WTC11 (cell line): ENCODE results near the gene BHLHE40. TPM values are rescaled to one million over a fixed set of nuclear protein-coding genes. Genes with fewer than 3 reads are reported as not detected.

Source experiments
- ATAC-seq: fragments of 200-7000 bp; cut with Tn5 transposase; 2 replicates; pipeline ENCODE4 v1.10.0; 2021; ENCODE audit warnings: mild to moderate bottlenecking, moderate library complexity
- CTCF ChIA-PET: fragments of 300-600 bp; sonication (Branson Sonifier 250); formaldehyde crosslinking; loops from one replicate; lab custom pipeline; 2021; ENCODE audit warnings: antibody characterized with exemption; lab: Charles Lee
- POLR2A ChIA-PET: fragments of 350-600 bp; sonication (Branson Sonifier 250); formaldehyde crosslinking; loops from one replicate; lab custom pipeline; 2021; ENCODE audit warnings: antibody characterized with exemption; lab: Charles Lee
- DNase-seq: peaks from one replicate; pipeline ENCODE4 v3.0.0; 2021; ENCODE audit warnings: low spot score
- H3K27ac Mint-ChIP-seq: 2 replicates; pipeline ENCODE4 v1.8.0; 2021; ENCODE audit warnings: mixed read lengths
- H3K27me3 Mint-ChIP-seq: 2 replicates; pipeline ENCODE4 v1.8.0; 2021; ENCODE audit warnings: low read depth, mild to moderate bottlenecking, moderate library complexity, mixed read lengths
- H3K36me3 Mint-ChIP-seq: 2 replicates; pipeline ENCODE4 v1.8.0; 2021; ENCODE audit warnings: mixed read lengths
- H3K4me1 Mint-ChIP-seq: 2 replicates; pipeline ENCODE4 v1.8.0; 2022; ENCODE audit warnings: mixed read lengths
- H3K4me3 Mint-ChIP-seq: 2 replicates; pipeline ENCODE4 v1.8.0; 2021; ENCODE audit warnings: mild to moderate bottlenecking, moderate library complexity, mixed read lengths
- H3K9me3 Mint-ChIP-seq: 2 replicates; pipeline ENCODE4 v1.8.0; 2021; ENCODE audit warnings: mixed read lengths
- ARID4B ChIP-seq: sonication (generic); formaldehyde crosslinking; IDR thresholded peaks from 2 replicates; pipeline ENCODE4 v1.8.0; 2023; ENCODE audit warnings: missing genetic modification reagents, mild to moderate bottlenecking, borderline replicate concordance
- ELF4 ChIP-seq: sonication (generic); formaldehyde crosslinking; IDR thresholded peaks from 2 replicates; pipeline ENCODE4 v1.8.1; 2022; ENCODE audit warnings: low read depth, mild to moderate bottlenecking, moderate library complexity, missing genetic modification reagents
- FOXJ3 ChIP-seq: sonication (generic); formaldehyde crosslinking; IDR thresholded peaks from 2 replicates; pipeline ENCODE4 v1.9.0; 2021; ENCODE audit warnings: missing genetic modification reagents, mild to moderate bottlenecking, borderline replicate concordance
- HMGA2 ChIP-seq: fragments of 250-450 bp; sonication (Bioruptor Pico); IDR thresholded peaks from 2 replicates; pipeline ENCODE4 v1.4.0; 2021; ENCODE audit warnings: mild to moderate bottlenecking, moderate library complexity
- MLX ChIP-seq: sonication (generic); formaldehyde crosslinking; IDR thresholded peaks from 2 replicates; pipeline ENCODE4 v1.8.1; 2023; ENCODE audit warnings: mild to moderate bottlenecking, missing genetic modification reagents, moderate library complexity
- OVOL2 ChIP-seq: fragments of 250-450 bp; sonication (Bioruptor Pico); IDR thresholded peaks from 2 replicates; pipeline ENCODE4 v1.9.0; 2021; ENCODE audit warnings: mild to moderate bottlenecking, borderline replicate concordance
- RELA ChIP-seq: sonication (generic); formaldehyde crosslinking; IDR thresholded peaks from 2 replicates; pipeline ENCODE4 v1.8.1; 2022; ENCODE audit warnings: missing genetic modification reagents, mild to moderate bottlenecking, borderline replicate concordance
- SOX15 ChIP-seq: fragments of 250-450 bp; sonication (Bioruptor Pico); IDR thresholded peaks from 2 replicates; pipeline ENCODE4 v1.9.0; 2021; ENCODE audit warnings: mild to moderate bottlenecking
- TEAD4 ChIP-seq: sonication (generic); formaldehyde crosslinking; IDR thresholded peaks from 2 replicates; pipeline ENCODE4 v1.8.0; 2022; ENCODE audit warnings: mild to moderate bottlenecking, missing genetic modification reagents
- TP53 ChIP-seq: sonication (generic); formaldehyde crosslinking; IDR thresholded peaks from 2 replicates; pipeline ENCODE4 v1.8.1; 2023; ENCODE audit warnings: mild to moderate bottlenecking, missing genetic modification reagents
- ZBTB21 ChIP-seq: sonication (generic); formaldehyde crosslinking; IDR thresholded peaks from 2 replicates; pipeline ENCODE4 v1.8.1; 2023; ENCODE audit warnings: mild to moderate bottlenecking, missing genetic modification reagents, borderline replicate concordance
- ZNF281 ChIP-seq: sonication (generic); formaldehyde crosslinking; IDR thresholded peaks from 2 replicates; pipeline ENCODE4 v1.8.0; 2023; ENCODE audit warnings: mild to moderate bottlenecking, missing genetic modification reagents
- ZNF423 ChIP-seq: fragments of 250-450 bp; sonication (Bioruptor Pico); IDR thresholded peaks from 2 replicates; pipeline ENCODE4 v2.1.2; 2022; ENCODE audit warnings: mild to moderate bottlenecking, moderate library complexity
- ZNF512 ChIP-seq: sonication (generic); formaldehyde crosslinking; IDR thresholded peaks from 2 replicates; pipeline ENCODE4 v1.8.1; 2022; ENCODE audit warnings: missing genetic modification reagents, borderline replicate concordance
- ZNF671 ChIP-seq: fragments of 250-450 bp; sonication (Bioruptor Pico); IDR thresholded peaks from 2 replicates; pipeline ENCODE4 v1.8.0; 2021; ENCODE audit warnings: mild to moderate bottlenecking
- total RNA-seq: library from RNA; stranded (reverse); gene quantifications from 3 replicates; pipeline ENCODE4 v1.2.3, GENCODE V29; 2021

Gene BHLHE40
- total RNA-seq, 1 experiment from 2014 or later, result 5.7 TPM

GRCh38 chr3:4997946-4998345, 18.7 kb downstream of the BHLHE40 start (continued):
- TF ChIP-seq ZNF512, result no peak

GRCh38 chr3:4999531-5000184, 20.4 kb downstream of the BHLHE40 start:
- POLR2A ChIA-PET, result interaction anchor here (1.2 kb wide), 1 partner anchor 19 kb away, joined by 3 read pairs; no protein-coding TSS in a partner anchor
- ATAC-seq (no peak), DNase-seq (no peak)
- H3K27me3 Mint-ChIP-seq, result no peaks in the 10 kb centered on the region; the same call in 1 of the 2 replicates
- CTCF ChIA-PET, result interaction anchor here (1.0 to 5.3 kb wide), 3 partner anchors 20 to 27 kb away, joined by 3 to 23 read pairs (median 4); partner anchors contain the start of gene BHLHE40
- H3K9me3 Mint-ChIP-seq, result no peaks in the 10 kb centered on the region
- no peak overlapping the region for H3K27ac Mint-ChIP-seq
- H3K4me3 Mint-ChIP-seq, result no peak overlapping the region
- TF ChIP-seq ZNF512 (no peak), ZBTB21 (CRISPR knock-in tag) (no peak), TEAD4 (CRISPR knock-in tag) (no peak), SOX15 (CRISPR knock-in tag) (no peak), FOXJ3 (no peak), ARID4B (CRISPR knock-in tag) (no peak), RELA (CRISPR knock-in tag) (no peak), HMGA2 (CRISPR knock-in tag) (no peak), ZNF671 (CRISPR knock-in tag) (no peak), TP53 (CRISPR knock-in tag) (no peak), ELF4 (CRISPR knock-in tag) (no peak)
- H3K36me3 Mint-ChIP-seq, result no peaks in the 10 kb centered on the region
- H3K4me1 Mint-ChIP-seq, result peaks cover 28% of the 10 kb centered on the region

GRCh38 chr3:5001135-5001534, 21.9 kb downstream of the BHLHE40 start:
- CTCF ChIA-PET, result interaction anchor here (5.3 kb wide), 1 partner anchor 22 kb away, joined by 23 read pairs; the partner anchor contains the start of gene BHLHE40
- no peaks in the 10 kb centered on the region for H3K9me3 Mint-ChIP-seq

More at GRCh38 chr3:5001135-5001534, 21.9 kb downstream of the BHLHE40 start:
- H3K27me3 Mint-ChIP-seq, result no peaks in the 10 kb centered on the region; the same call in 1 of the 2 replicates
- TF ChIP-seq OVOL2, result no peak
- TF ChIP-seq ZNF423 (CRISPR knock-in tag), result no peak
- TF ChIP-seq ZNF281 (CRISPR knock-in tag), result no peak
- no peak for TF ChIP-seq MLX (CRISPR knock-in tag)
- ATAC-seq (no peak), DNase-seq (no peak)
- no peaks in the 10 kb centered on the region for H3K36me3 Mint-ChIP-seq
- POLR2A ChIA-PET, result interaction anchor here (0.7 kb wide), 1 partner anchor 48 kb away, joined by 3 read pairs; no protein-coding TSS in a partner anchor
- no peak overlapping the region for H3K27ac Mint-ChIP-seq
- no peak overlapping the region for H3K4me3 Mint-ChIP-seq
- H3K4me1 Mint-ChIP-seq, result peaks cover 24% of the 10 kb centered on the region
